ENCODE results near the gene CDKL2.
"Not testable (repeated sequence)": the region's sequence is repeated elsewhere in the genome, so short reads cannot be mapped to it uniquely, and the experiment has no call there.

Gene CDKL2

DNA sequence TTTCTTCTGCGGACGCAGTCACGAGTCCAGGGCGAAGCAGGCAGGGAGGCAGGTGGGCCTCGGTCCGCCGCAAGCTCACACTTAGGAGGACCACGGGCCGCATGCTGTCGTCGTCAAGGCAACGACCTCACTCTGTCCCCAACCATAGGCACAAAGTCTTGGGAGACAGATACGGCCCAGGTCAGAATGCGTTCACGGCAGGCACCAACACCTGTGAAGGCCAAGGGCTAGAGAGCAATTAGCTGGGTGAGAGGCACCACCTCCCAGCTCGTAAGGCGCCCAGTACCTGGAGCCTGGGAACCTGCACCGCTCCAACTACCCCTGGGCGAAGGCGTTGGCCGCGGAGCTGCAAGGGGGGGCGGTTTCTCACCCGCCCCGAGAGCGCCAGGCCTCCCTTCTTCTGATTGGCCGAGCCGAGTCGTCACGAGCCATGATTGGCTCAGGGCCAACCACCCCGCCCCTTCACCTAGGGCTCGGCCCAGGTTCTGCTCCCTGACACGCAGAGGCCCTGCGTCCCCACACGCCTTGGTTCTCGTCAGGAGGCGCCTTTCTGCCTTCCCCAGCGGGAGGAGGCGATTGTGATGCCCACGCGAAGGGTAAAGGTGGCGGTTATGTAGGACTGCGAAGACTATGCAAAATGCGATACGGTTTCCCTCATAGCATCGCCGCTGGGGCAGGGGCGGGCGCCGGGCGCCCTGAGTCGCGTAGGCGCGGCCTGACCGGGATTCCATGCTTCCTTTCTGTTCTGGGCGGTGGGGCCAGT, at the start of gene CDKL2:
TSS of gene CDKL2 (minus strand) at position 355 of the 763 bp plus-strand sequence. CDS start 4,540 bp downstream, outside the sequence.
- DNase-seq, result peak; percentile 82

DNA sequence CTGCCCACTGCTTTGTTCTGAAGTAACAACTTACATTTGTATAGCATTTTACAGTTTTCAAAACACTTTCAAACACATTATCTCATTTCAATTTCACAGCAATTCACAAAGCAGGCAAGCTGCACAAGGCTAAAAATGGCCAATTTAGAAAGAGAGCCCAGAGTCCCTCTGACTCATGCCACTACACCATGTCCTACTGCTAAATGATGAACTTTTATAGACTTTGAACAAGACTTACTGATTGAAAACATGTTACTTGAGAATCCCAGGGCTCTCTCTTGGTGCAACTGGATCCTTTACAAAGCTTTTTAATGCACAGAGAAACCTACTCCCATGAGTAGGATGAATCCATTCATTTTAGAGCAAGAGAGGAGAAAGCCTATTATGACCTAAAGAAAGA, 48.6 kb upstream of the CDKL2 start:
- no peak for DNase-seq

DNA sequence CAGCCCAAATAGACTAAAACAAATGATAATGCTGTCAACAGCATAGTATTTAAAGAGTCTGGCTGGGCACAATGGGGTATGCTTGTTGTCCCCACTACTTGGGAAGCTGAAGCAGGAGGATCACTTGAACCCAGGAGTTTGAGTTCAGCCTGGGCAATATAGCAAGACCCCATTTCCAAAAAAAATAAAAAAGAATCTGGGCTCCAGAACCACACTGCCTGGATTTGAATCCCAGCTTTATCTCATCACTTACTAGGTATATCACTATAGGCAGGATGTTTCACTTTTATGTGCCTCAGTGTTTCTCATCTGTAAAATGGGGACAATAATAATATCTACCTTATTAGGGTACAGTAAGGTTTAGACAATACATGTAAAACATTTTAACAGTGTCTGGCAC, 48.1 kb upstream of the CDKL2 start:
- DNase-seq, result no peak

DNA sequence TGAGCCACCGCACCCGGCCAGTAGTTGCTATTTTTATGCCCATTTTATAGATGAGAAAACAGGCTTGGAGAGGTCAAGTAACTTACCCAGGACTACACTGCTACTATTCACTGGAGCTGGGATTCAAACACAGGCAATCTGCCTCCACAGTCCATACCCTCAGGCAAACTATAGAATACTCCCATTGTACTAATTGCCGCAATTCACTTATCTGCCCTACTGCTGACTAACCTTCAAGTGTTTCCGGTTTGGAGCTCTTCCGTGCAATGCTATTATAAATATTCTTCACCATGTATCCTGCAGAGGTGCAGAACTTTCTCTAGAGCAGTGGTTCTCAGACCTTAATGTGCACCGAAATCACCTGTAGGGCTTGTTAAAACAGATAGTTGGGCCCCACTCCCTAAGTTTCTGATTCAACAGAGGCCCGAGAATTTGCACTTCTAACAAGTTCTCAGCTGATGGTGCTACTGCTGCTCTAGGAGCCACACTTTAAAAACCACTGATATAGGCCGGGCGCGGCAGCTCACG, 44.7 kb upstream of the CDKL2 start:
- DNase-seq, result no peak

DNA sequence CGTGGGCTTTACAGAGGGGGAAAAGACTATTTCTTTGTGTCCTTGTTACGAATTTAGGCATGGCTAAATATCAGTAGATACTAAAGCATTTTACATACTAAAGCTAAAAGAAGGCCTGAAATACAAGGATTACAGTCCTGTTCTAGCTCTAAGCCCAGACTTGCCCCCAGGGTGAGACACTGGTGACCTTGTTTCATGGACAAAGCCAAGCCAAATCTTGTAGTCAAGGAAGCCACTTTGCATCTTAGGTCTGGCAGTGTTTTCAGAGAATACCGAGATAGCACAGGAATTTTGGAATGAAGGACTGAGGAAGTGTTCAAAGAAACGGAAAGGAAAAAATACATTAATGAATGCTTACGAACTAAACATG, 43.6 kb upstream of the CDKL2 start:
- no peak for DNase-seq

DNA sequence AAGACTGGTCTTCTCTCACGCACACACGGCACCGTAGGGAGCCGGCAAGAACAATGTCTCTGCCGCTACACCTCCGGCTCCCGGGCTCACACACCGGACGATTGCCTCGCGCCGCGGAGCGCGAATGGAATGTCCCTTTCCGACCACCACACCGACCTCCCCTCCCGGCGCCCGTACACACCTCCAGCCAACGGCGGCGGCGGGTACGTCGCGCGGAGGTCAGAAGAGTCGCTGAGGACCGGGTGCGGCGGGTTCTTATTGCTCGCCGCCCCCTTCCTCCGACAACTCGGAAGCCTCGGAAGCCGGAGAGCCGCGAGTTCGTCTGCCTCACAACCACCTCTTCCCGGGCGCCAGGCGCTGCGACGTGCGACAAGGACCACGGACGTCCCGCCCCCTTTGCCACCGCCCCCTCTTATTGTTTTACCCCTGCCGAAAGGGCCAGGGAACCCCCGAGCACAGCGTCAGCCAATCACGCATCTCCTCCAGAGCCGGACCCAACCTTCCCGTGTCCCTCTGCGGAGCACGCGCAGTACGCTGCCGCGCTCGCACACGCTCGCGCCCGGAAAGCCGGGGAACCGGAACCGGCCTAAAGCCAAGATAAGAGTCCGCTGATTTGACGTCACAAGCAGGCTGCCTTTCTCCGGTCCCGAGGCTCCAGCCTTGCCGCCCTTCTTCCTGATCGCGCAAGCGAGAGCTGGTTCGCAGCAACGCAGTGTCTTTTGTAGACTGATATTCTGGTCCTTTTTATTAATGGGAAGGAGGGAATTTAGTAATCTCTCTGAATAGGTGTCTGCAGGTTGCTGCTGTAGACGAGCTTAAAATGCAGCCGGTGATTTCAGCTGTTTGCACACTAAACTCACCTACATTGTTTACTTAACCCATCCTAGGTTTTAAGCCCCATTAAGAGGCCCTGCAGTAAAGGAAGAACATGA, 43.0 kb upstream of the CDKL2 start, which contains the start of gene G3BP2:
TSS of gene G3BP2 (minus strand) at position 385 of the 932 bp plus-strand sequence. CDS start 11,386 bp downstream, outside the sequence.
- DNase-seq, result peak; percentile 99

DNA sequence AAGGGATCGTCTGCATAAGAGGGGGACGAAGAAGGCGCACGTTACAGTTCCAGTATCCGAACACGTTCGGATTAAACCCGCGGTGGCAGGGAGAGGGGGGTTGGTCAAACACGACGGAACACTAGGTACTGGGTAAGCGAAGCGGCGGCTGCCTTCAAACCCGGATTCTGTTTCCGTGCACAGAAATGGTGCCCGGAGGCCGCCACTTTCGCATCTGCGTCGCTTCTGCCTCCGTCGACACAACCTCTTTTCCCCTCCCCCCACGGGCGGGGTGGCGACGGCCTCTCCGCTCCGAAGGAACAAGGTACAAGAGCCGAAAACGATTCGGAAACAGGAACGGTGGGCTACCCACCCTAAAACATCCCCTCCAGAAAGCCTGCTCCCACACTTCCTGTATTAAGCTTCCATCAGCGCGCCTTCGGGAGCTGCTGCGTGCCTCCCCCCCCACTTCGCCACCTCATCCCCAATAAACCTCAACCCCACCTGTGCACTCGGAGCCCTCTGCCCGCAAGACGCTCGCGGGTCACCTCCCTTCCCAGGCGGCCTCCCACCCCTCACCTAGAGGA, 42.2 kb upstream of the CDKL2 start:
- peak; percentile 80 for DNase-seq

DNA sequence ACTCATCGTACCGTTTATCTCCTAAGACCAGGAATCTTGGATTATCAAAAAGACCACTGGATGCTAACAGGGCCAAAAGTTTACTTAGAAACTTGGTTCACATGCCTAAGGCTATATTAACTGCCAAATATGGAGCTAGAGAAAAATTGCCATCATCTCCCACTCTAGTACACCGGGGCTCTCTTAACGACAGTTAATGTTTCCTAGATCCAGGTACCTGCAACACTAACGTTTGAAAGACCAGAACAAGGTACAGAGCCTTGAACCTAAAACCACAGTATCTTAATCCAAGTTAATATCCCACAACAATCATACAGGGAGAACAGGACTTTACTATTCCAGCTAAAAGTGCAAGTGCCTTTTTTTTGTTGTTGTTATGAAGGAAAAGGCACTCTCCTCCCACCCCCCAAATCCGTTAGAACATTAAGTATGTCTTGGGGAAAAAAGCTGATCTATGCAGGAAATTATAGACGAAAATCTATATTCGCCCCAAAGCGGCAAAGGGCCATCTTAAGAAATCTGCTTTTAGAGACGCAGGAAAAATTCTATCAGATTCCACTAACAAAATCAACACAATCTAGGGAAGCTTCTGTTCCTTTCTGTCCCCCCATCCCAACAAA, 41.6 kb upstream of the CDKL2 start:
- no peak for DNase-seq

DNA sequence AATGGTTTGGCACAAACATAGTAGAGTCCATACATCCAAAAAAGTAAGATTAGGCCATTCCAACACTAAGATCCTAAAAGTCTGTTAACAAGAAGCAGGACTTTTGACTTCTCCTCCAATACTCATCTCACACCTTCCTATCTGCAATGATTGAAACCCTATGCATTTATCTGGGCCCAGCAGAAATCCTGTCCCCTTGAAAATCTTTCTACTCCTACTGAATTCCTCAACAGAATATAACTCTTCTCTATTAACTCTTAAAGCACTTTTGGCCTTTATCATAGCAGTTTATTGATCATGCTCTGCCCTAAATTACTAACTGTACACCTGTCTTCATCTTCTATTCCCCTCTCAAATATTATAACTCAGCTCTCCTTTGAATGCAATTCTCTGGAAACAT, 38.3 kb upstream of the CDKL2 start:
- no peak for DNase-seq

DNA sequence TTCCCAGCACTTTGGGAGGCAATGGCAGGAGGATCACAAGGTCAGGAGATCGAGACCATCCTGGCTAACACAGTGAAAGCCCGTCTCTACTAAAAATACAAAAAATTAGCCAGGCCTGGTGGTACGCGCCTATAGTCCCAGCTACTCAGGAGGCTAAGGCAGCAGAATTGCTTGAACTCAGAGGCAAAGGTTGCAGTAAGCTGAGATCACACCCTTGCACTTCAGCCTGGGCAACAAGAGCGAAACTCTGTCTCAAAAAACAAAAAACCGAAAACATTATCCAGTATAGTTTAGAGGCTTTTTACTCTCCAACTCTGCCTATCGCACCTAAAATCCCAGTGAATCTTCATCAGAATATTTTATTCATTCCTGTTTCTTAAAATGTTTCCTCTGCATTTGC, 37.3 kb upstream of the CDKL2 start:
- not testable (repeated sequence) for DNase-seq

DNA sequence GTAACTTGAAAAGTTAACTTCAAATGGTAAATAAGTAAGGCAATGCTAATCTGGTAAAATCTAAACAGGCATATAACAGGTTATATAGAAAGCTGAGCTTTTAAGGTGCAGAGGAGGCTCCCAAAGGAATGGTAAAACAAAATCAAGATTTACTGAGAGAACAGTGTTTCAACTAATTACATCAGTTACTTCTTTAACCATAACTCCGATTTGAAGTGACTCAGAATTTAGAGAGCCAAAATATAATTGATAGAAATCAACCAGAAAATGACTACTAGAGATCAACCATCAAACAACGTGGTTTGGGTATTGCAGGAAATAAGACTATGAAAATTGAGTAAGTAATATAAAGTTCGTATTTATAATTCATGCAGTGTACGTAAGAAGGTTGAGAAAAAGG, 36.0 kb upstream of the CDKL2 start:
- no peak for DNase-seq

DNA sequence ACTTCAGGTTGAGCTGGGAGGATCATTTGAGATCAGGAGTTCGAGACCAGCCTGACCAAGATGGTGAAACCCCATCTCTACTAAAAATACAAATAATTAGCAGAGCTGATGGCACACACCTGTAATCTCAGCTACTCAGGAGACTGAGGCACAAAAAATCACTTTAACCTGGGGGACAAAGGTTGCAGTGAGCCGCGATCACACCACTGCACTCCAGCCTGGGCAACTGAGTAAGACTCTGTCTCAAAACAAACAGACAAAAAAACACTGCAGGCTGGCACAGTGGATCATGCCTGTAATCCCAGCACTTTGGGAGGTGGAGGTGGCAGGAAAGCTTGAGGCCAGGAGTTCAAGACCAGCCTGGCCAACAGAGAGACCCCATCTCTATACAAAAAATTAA, 34.3 kb upstream of the CDKL2 start:
- DNase-seq, result not testable (repeated sequence)

DNA sequence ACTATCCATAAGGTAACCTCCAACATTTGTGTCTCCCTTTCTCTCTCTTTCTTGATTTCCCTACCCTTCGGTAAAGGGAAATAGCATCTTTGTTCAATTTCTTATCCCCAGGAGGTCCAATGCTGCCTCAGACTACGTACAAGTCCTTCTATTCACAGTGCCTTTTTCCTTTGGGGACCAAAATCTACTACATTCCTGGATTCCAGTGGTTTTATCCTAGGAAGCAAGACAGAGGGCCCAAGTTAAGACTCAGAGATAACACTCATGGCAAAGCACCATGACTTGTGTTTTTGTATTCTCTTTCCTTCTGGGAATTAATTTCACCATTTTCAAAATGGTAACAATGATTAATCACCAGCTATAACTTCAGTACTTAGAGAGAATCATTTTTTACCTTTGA, 32.3 kb upstream of the CDKL2 start:
- DNase-seq, result no peak

DNA sequence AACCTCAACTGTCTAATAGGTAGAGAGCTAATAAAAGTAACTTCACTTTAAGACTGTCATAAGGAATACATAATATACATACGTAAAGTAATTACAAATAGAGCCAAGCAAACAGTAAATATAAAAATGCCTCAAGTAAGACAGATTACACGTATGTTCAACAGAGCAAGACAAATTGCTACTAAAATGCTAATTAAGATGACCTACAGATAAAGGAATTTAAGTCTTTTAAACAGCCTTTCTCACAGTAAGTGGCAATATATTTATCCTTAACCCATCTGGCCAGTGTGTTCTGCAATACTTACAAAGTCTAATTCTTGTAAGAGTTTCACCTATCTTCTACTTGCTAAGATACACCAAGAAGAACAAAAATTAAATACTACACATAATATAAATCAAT, 30.2 kb upstream of the CDKL2 start:
- no peak for DNase-seq

DNA sequence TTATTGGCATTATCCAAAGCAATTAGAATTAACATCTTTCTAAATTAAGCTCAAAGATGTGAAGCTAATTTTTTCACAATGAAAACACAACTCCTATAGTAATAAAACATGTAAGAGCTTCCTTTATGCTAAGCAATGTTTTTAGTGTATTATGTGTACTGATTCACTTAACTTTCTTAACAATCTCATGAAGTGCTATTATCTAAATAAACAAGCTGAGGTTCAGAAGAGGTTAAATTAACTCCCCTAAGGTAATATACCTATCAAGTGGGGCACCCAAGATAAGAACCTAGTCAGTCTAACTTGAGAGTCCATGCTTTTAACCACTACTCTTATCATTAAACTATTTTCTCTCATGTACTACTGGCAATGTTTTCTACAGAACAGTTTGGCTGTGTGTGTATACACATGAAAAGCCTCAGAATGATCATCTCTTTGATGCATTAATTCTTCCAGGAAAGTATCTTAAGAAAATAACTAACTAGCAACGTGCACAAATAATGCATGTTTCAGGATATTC, 29.2 kb upstream of the CDKL2 start:
- no peak for DNase-seq

DNA sequence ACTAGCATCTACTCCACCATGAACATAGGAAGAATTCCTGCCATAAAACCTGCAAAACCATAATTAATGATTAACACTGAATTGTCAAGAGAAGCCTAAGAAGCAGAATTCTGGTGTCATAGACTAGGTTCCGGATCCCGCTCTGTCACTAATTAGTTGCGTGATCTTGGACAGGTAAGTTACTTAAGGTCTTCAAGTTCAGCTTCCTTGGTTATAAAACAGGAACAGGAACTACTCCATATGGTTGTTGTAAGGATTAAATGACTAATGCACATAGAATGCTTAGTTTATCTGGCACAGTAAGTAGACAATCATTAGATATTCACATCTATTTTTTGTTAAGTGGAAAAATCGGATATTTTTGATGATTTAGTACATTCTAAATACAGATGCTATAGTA, 28.5 kb upstream of the CDKL2 start:
- DNase-seq, result no peak

DNA sequence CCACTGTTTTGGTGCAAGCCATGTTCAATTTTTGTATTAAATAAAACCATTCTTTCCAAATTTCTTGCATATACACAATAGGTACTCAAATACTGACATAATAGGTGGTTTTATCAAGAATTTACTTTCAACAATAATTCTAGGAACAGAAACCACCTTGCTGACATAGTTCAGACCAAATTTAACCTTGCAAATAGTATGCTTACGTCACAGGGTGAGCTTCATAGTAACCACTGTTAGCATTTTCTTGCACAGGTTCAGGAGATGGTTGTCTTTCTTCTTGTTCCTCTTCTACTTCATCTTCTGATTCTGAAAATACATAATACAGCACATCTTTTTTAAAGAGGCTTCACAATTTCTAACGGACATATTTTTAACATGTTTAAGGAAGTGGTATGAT, 25.2 kb upstream of the CDKL2 start:
- DNase-seq, result no peak

DNA sequence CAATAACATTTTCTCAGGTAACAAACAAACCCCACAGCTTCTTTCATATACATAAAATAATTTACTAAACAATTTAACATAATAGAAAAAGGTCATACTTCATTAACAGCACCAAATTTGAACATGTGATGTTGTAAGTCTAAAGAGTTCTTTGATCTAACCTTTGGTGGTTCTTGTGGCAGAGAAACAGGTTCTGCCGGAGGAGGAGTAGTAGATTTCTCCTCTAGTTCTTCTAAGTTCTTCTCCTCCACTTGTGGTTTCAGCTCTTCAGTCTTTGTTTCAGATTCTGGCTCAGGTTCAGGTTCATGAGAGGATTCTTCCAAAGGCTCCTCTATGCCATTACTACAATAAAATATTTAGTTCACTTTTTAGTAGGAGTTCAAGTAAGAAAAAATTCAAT, 24.6 kb upstream of the CDKL2 start:
- DNase-seq, result no peak

DNA sequence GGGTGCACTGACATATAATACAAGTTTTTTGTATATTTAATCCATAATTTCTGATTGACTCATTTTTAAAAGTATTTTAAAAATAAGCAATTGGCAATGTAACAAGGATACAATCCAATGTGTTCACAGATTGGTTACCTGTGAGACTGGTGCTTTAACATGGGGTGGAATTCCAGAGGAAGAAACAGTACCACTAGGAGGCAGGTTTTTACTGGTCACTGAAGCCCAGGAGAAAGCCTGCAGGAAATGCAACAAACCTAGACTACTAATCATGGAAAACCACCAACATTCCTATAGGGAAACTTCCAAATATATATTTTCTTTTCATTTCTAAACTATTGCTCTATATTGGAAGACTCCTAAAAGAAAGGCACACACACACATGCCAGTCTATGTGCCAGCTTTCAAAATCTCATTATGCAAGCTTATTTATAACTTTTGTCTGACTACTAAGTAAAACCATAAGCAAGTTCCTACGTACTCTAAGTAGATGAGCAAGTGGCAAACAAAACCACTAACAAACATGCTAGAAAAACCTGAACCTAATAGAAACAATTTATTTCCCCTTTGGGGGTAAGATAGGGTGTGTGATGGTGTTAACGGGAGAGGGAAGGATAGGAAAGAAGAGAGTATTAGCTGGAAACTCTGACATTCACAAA, 23.6 kb upstream of the CDKL2 start:
- DNase-seq, result no peak

DNA sequence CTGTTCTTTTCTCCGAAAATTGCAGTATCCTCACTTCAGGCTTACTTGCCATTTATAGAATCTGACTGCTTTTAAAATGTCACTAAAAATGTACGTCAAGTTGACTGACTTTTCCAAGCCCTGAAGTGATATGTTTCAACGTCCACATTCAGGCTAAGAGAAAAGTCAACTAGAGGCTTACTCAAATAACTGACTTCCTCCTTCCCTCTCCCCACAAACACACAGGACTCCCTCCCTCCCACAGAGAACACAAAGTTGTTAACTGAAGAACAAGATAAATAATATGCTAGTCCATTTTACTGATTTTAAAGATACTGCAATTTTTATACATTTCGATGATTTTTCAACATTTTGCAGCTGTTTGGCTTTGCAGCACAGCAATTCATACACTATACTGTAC, 13.8 kb upstream of the CDKL2 start:
- no peak for DNase-seq

DNA sequence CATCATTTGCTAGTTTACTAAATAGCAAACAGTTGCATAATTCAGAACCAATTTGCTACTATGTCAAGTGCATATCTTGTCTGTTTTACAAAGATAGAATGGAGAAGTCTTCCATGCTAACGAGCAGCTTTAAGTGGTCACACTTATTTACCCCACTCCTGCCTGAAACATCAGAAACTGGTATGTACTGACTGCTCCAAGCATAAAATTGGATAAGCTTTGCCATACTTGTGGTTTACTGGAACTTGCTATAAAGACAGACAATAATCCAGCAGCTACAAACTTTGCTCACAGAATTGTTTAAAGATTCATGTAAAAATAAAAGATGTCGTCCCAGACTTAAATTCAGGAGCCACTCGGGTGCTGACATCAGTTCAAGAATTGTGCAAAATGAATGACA, 13.3 kb upstream of the CDKL2 start:
- no peak for DNase-seq

DNA sequence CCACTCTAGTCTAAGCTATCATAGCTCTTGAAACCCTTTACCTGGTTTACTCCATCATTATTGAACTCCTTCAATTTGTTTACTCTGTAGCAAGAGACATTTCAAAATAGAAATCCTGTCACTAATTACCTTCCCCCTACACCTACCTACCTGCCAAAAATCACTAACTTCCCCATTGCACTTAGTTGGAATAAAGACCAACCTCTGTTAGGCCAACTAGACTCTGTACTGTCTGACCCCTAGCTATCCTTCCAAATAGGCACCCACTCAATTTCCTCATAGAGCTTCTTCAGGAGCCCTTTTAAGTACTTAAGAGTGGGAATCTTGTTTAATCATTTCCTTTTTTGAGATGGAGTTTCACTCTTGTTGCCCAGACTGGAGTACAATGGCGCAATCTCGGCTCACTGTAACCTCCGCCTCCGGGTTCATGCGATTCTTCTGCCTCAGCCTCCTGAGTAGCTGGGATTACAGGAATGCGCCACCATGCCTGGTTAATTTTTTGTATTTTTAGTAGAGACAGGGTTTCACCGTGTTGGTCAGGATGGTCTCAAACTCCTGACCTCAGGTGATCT, 8.9 kb upstream of the CDKL2 start:
- DNase-seq, result no peak

Measured in femur (tissue), 1 donor.